Neuronal stem cell (in vitro differentiated cells): ENCODE results near the gene MITF.
A peak's percentile ranks its signal among the peaks of the same experiment; 100 is the strongest.

Experiments used
- DNase-seq: peaks from one replicate; pipeline ENCODE4 v3.0.0-alpha.2; 2013; ENCODE audit warnings: low spot score
- H2AFZ ChIP-seq: one replicate; pipeline ENCODE4 v1.6.1; 2013; ENCODE audit warnings: mild to moderate bottlenecking, low read length, inconsistent platforms
- H2AK5ac ChIP-seq: 2 replicates; pipeline ENCODE4 v1.6.1; 2013; ENCODE audit warnings: low read depth, mild to moderate bottlenecking, inconsistent platforms, low read length, moderate library complexity, mixed read lengths
- H2BK120ac ChIP-seq: 2 replicates; pipeline ENCODE4 v1.6.1; 2013; ENCODE audit warnings: low read depth, mild to moderate bottlenecking, inconsistent platforms, low read length, moderate library complexity, mixed read lengths
- H2BK12ac ChIP-seq: one replicate; pipeline ENCODE4 v1.6.1; 2013; ENCODE audit warnings: low read length, inconsistent platforms
- H2BK15ac ChIP-seq: 2 replicates; pipeline ENCODE4 v1.6.1; 2013; ENCODE audit warnings: mild to moderate bottlenecking, low read length, inconsistent platforms, mixed read lengths
- H2BK5ac ChIP-seq: one replicate; pipeline ENCODE4 v1.6.1; 2013; ENCODE audit warnings: inconsistent platforms, mild to moderate bottlenecking, low read length, moderate library complexity
- H3K14ac ChIP-seq: one replicate; pipeline ENCODE4 v1.6.1; 2013; ENCODE audit warnings: low read length, inconsistent platforms
- H3K18ac ChIP-seq: 2 replicates; pipeline ENCODE4 v1.6.1; 2013; ENCODE audit warnings: low read length, inconsistent platforms
- H3K23ac ChIP-seq: 2 replicates; pipeline ENCODE4 v1.6.1; 2013; ENCODE audit warnings: low read depth, mild to moderate bottlenecking, mixed read lengths, low read length, inconsistent platforms; ENCODE audit not compliant: poor library complexity
- H3K27ac ChIP-seq: replicated peaks from 3 replicates; pipeline ENCODE4 v1.5.1; 2013; ENCODE audit warnings: low read length, inconsistent platforms
- H3K27me3 ChIP-seq, 3 experiments: 2 replicates each; pipeline ENCODE4 v1.6.1; 2013; ENCODE audit warnings: low read length in 3 of 3, mild to moderate bottlenecking in 2 of 3, inconsistent platforms in 1 of 3, low read depth in 1 of 3, mixed read lengths in 1 of 3, moderate library complexity in 1 of 3; ENCODE audit not compliant: control insufficient read depth in 3 of 3, insufficient read depth in 3 of 3
- H3K36me3 ChIP-seq, 2 donors: replicated peaks in 1 of 2; 2 replicates each; pipeline ENCODE4 v1.6.1; 2013; ENCODE audit warnings: low read length in 2 of 2; ENCODE audit not compliant: control insufficient read depth in 2 of 2, insufficient read depth in 2 of 2
- H3K4ac ChIP-seq: 2 replicates; pipeline ENCODE4 v1.6.1; 2013; ENCODE audit warnings: inconsistent platforms, mild to moderate bottlenecking, low read length, moderate library complexity
- H3K4me1 ChIP-seq, 2 donors: 1 replicate in 1 of 2; 2 replicates in 1 of 2; pipeline ENCODE4 v1.6.1; 2013; ENCODE audit warnings: low read length in 2 of 2, low read depth in 1 of 2; ENCODE audit not compliant: control insufficient read depth in 2 of 2, insufficient read depth in 1 of 2
- H3K4me2 ChIP-seq: one replicate; pipeline ENCODE4 v1.6.1; 2013; ENCODE audit warnings: mild to moderate bottlenecking, low read length, inconsistent platforms; ENCODE audit not compliant: insufficient read depth, poor library complexity, severe bottlenecking
- H3K4me3 ChIP-seq, 2 donors: 2 replicates each; pipeline ENCODE4 v1.5.1; 2013; ENCODE audit warnings: low read length in 2 of 2, mild to moderate bottlenecking in 2 of 2, inconsistent platforms in 1 of 2, moderate library complexity in 1 of 2
- H3K79me1 ChIP-seq: one replicate; pipeline ENCODE4 v1.6.1; 2013; ENCODE audit warnings: low read depth, mild to moderate bottlenecking, inconsistent platforms, low read length, moderate library complexity
- H3K9ac ChIP-seq: one replicate; pipeline ENCODE4 v1.6.1; 2013; ENCODE audit warnings: mild to moderate bottlenecking, low read depth, low read length, inconsistent platforms; ENCODE audit not compliant: poor library complexity
- H3K9me3 ChIP-seq, 2 donors: replicated peaks in 1 of 2; 2 replicates each; pipeline versions ENCODE3 to v1.6.1; 2013; ENCODE audit warnings: low read length in 2 of 2, mild to moderate bottlenecking in 2 of 2, inconsistent platforms in 1 of 2, low read depth in 1 of 2, mixed read lengths in 1 of 2, moderate library complexity in 1 of 2; ENCODE audit not compliant: control insufficient read depth in 2 of 2, insufficient read depth in 1 of 2
- H4K8ac ChIP-seq: one replicate; pipeline ENCODE4 v1.6.1; 2013; ENCODE audit warnings: low read depth, mild to moderate bottlenecking, inconsistent platforms, low read length, moderate library complexity
- H4K91ac ChIP-seq: one replicate; pipeline ENCODE4 v1.6.1; 2013; ENCODE audit warnings: low read length, low read depth, mild to moderate bottlenecking, inconsistent platforms; ENCODE audit not compliant: poor library complexity
- WGBS, 2 donors: extraction: QIAGEN DNeasy Blood & Tissue Kit; methylation state at CpG; one replicate each; pipeline ENCODE4 v1.1.7; 2013; ENCODE audit warnings: missing lambda C conversion rate in 2 of 2, mixed read lengths in 1 of 2; ENCODE audit not compliant: insufficient read length in 2 of 2, insufficient replicate concordance in 1 of 2; ENCODE audit errors: extremely low coverage in 2 of 2; 5-methylcytosine and 5-hydroxymethylcytosine counted together

MITF gene

DNA sequence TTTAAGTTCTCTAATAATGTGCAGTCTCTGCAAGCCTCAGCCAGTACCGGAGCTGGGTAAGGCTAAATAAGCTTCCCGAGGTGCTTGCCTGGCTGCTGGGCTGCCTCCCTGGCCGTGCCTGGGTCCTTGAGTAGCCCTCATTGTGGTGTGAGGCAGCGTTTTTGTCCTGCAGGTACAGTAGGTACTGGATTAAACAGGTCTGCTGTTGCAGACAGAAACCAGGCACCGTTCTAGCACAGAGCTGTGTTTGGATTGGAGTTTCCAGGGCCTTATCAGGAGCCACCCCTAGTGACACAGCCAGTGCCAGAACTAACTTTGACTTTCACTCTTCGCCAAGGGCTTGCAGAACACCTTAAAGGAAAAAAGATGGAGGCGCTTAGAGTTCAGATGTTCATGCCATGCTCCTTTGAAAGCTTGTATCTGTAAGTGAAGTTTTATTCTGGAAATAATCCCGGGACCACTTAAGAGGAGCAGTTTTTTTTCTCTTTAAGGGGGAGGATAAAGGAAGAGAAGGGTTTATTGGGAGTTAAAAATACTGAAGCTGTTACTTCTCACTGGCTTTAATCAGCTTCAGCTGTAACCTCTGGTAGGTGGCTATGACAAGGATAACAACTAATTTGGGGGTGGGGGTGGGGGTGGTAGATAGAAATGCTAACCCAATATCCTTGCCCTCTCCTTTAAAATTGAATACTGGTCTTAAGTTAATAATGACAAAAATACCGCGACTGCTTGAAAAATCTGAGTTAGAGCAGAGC lies 126.8 kb downstream of the MITF start:
- Histone ChIP-seq H3K4me3 (no peak overlapping the region), H3K79me1 (no peaks in the 10 kb centered on the region), H3K4ac (no peak overlapping the region), H3K27ac (no peak overlapping the region), H3K9me3 (no peaks in the 10 kb centered on the region), H3K27me3 (no peaks in the 10 kb centered on the region), H3K9ac (no peak overlapping the region), H2AFZ (no peak overlapping the region), H2BK15ac (no peak overlapping the region), H4K91ac (no peak overlapping the region), H3K4me2 (no peak overlapping the region), H2BK12ac (no peak overlapping the region), H3K4me1 (peaks cover 0 to 4% of the 10 kb centered on the region in 2 donors), H2BK120ac (no peak overlapping the region), H3K18ac (peak overlapping the region; percentile 15), H4K8ac (no peak overlapping the region), H2BK5ac (no peak overlapping the region), H3K36me3 (no peaks in the 10 kb centered on the region), H3K14ac (no peak overlapping the region), H2AK5ac (no peak overlapping the region), H3K23ac (no peak overlapping the region)
- DNase-seq = no peak
- WGBS, 2 donors = no CpG with 5 or more reads among the region's 10 CpGs

DNA sequence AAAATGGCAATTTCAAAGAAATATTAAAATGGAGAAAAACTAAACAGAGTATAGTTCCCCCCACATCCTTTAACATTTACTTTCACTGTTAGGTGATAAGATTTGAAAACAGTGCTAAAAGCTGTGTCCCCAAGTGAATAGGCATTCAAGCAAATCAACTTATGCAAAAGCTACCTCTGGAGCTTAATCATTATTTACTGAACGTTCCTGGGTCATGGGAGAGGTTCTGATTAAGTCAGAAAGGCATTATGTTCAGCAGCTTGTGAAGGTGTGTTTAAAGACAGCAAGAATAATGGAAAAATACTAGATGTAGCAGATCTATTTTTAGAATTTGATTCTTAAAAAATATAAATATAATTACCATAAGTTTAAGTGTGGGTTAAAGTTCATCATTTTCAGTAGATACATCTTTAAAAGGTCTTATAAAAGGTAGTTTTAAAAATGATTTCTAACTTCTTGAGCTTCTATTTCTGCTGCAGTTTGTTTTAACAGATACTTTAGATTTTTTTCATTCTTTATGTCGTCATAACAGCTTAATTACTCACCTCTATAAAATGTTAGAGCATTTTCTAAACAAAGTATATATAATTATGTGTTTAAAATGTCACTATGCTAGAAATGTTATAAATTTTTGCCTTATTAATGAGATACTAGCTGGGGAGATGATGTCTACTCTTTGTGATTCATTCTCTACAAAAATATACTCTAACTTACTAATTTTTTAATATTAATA lies 127.9 kb downstream of the MITF start:
- H3K4ac ChIP-seq = no peak overlapping the region
- no peak overlapping the region for H3K14ac ChIP-seq
- no peak overlapping the region for H3K4me3 ChIP-seq
- H2AK5ac ChIP-seq = no peak overlapping the region
- no peak overlapping the region for H3K23ac ChIP-seq
- no peak overlapping the region for H2BK12ac ChIP-seq
- no peak overlapping the region for H2BK15ac ChIP-seq
- H3K27me3 ChIP-seq = no peaks in the 10 kb centered on the region
- H3K4me1 ChIP-seq = peaks cover 0 to 4% of the 10 kb centered on the region in 2 donors
- no peak overlapping the region for H3K4me2 ChIP-seq
- no peak for DNase-seq
- no peaks in the 10 kb centered on the region for H3K79me1 ChIP-seq
- H2BK120ac ChIP-seq = no peak overlapping the region
- H4K8ac ChIP-seq = no peak overlapping the region
- no peak overlapping the region for H3K18ac ChIP-seq
- no peak overlapping the region for H2BK5ac ChIP-seq
- no CpG with 5 or more reads among the region's 2 CpGs for WGBS, 2 donors
- no peak overlapping the region for H3K9ac ChIP-seq
- no peaks in the 10 kb centered on the region for H3K9me3 ChIP-seq
- H2AFZ ChIP-seq = no peak overlapping the region
- no peak overlapping the region for H3K27ac ChIP-seq
- no peaks in the 10 kb centered on the region for H3K36me3 ChIP-seq
- H4K91ac ChIP-seq = no peak overlapping the region

DNA sequence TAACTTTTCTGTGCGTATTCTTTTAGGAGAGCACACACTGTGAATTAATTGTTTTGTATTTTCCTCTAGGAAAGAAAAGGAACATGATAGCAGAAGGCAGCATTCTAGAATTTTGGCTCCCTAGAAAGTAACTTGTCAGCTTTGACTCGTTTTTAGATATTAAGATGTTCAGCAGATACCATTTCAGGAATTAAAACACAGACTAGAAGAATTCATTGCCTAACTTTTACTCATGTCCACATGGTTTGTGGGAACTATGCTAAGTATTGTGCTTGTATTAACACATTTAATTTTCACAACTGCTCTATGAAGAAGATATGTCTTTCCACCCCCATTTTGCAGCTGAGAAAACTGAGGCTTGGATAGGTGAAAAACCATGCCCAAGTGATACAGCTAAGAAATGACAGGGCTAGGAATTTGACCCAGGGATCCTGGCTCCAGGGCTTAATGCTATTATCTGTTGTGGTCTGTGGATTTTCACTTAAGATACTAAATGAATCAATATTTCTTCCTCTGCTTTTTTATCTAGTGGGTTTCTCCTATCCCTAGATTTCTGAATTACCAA lies 128.8 kb downstream of the MITF start:
- Histone ChIP-seq H2BK120ac (no peak overlapping the region), H2BK12ac (no peak overlapping the region), H3K4me2 (no peak overlapping the region), H3K4ac (no peak overlapping the region), H3K27me3 (no peaks in the 10 kb centered on the region), H3K23ac (no peak overlapping the region), H3K36me3 (no peaks in the 10 kb centered on the region), H3K14ac (no peak overlapping the region), H3K18ac (no peak overlapping the region), H2AFZ (no peak overlapping the region), H3K4me3 (no peak overlapping the region), H2AK5ac (no peak overlapping the region), H3K9me3 (no peaks in the 10 kb centered on the region), H4K8ac (no peak overlapping the region), H3K4me1 (peaks cover 0 to 4% of the 10 kb centered on the region in 2 donors), H3K9ac (no peak overlapping the region), H2BK15ac (no peak overlapping the region), H2BK5ac (no peak overlapping the region), H3K27ac (no peak overlapping the region), H3K79me1 (no peaks in the 10 kb centered on the region), H4K91ac (no peak overlapping the region)
- no peak for DNase-seq
- no CpG with 5 or more reads among the region's 2 CpGs for WGBS, 2 donors

DNA sequence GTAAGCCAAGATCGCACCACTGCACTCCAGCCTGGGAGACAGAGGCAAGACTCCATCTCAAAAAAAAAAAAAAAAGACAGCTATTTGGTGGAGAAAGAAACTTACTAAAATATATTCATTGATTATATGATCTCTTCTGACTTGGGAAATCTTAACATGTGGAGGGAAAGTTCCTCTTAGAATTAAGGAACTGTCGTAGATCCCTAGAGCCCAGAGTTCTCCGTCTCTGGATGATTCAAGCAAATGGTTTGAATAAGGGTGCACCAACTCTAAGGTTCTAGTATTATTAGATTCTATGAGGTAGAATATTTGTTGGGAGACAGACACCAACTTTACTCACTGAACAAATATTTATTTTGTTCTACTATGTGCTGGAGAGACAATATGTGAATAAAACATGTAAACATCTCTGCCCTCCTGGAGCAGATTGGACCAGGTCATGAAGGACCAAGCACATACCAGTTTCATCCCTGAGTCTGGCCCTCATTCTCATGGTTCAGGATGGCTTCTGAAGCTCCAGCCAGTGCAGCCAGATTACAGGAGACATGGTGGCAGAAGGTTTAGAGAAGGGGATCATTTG lies 129.7 kb downstream of the MITF start:
- no peak overlapping the region for H3K14ac ChIP-seq
- H4K8ac ChIP-seq = no peak overlapping the region
- H3K36me3 ChIP-seq = no peaks in the 10 kb centered on the region
- H3K18ac ChIP-seq = no peak overlapping the region
- no peak overlapping the region for H4K91ac ChIP-seq
- H2BK120ac ChIP-seq = no peak overlapping the region
- H3K23ac ChIP-seq = no peak overlapping the region
- H3K9ac ChIP-seq = no peak overlapping the region
- H3K4me2 ChIP-seq = no peak overlapping the region
- H2BK15ac ChIP-seq = no peak overlapping the region
- no peak overlapping the region for H2BK5ac ChIP-seq
- no peak overlapping the region for H3K4me3 ChIP-seq
- no peak overlapping the region for H3K27ac ChIP-seq
- no peak overlapping the region for H2AFZ ChIP-seq
- no peaks in the 10 kb centered on the region for H3K9me3 ChIP-seq
- peaks cover 0 to 4% of the 10 kb centered on the region in 2 donors for H3K4me1 ChIP-seq
- no peak overlapping the region for H2AK5ac ChIP-seq
- H3K79me1 ChIP-seq = no peaks in the 10 kb centered on the region
- no peak overlapping the region for H3K4ac ChIP-seq
- no peaks in the 10 kb centered on the region for H3K27me3 ChIP-seq
- no peak for DNase-seq
- H2BK12ac ChIP-seq = no peak overlapping the region
- WGBS, 2 donors = no CpG with 5 or more reads among the region's 3 CpGs
